Measurements from ENCODE around the gene NAB1. TPM values are rescaled to one million over a fixed set of nuclear protein-coding genes. Genes with fewer than 3 reads are reported as not detected.

Gene NAB1
- polyA plus RNA-seq, 1 of the 3 experiments (the other 2 are of a cell fraction), result 9.7 TPM

- Histone ChIP-seq H3K9me3 (no peaks in the 10 kb centered on the region), H3K4me1 (ENCODE audit: control insufficient read depth in 1 of 2, insufficient read depth in 2 of 2, low read depth in 1 of 2, low read length in 1 of 2) (peaks cover 0 to 19% of the 10 kb centered on the region in 2 experiments; a peak in 2 of 4 replicates), H2AFZ (ENCODE audit: low read depth) (no peak overlapping the region), H3K79me2 (ENCODE audit: insufficient read depth) (no peaks in the 10 kb centered on the region), H3K4me2 (no peak overlapping the region), H3K27ac (ENCODE audit: low read depth in 2 of 2, low read length in 1 of 2) (no peak overlapping the region), H3F3A (replicated peaks; ENCODE audit: insufficient read depth) (no peaks in the 10 kb centered on the region), H4K20me1 (ENCODE audit: insufficient read depth) (no peaks in the 10 kb centered on the region), H3K27me3 (ENCODE audit: insufficient read depth) (no peaks in the 10 kb centered on the region), H3K9me2 (no peaks in the 10 kb centered on the region), H3K9ac (no peak overlapping the region), H3K36me3 (replicated peaks in 1 of 2; ENCODE audit: control insufficient read depth in 1 of 2, insufficient read depth in 2 of 2, low read length in 1 of 2) (peaks cover 30 to 60% of the 10 kb centered on the region in 2 experiments), H3K4me3 (ENCODE audit: low read depth in 2 of 2, low read length in 1 of 2) (no peak overlapping the region)
- DNase-seq, result no peak
- TF ChIP-seq JUND (IDR thresholded peaks at IDR 0.05), result no peak
- no peak for TF ChIP-seq ZBTB33 (IDR thresholded peaks at IDR 0.05; ENCODE audit: borderline replicate concordance, low read depth)
- TF ChIP-seq TEAD4 (IDR thresholded peaks at IDR 0.05; ENCODE audit: borderline replicate concordance, insufficient read depth), result no peak
- no peak for TF ChIP-seq RXRA (IDR thresholded peaks at IDR 0.05; ENCODE audit: borderline replicate concordance, low read depth)
- TF ChIP-seq FOXM1 (IDR thresholded peaks at IDR 0.05; ENCODE audit: low read depth), result no peak
- TF ChIP-seq USF2 (IDR thresholded peaks at IDR 0.05; ENCODE audit: borderline replicate concordance, low read depth, low read length), result no peak
- no peak for TF ChIP-seq MAX (IDR thresholded peaks at IDR 0.05; ENCODE audit: low read depth)
- no peak for TF ChIP-seq MEF2A (IDR thresholded peaks at IDR 0.05; ENCODE audit: borderline replicate concordance, low read depth)
- TF ChIP-seq RFX5 (IDR thresholded peaks at IDR 0.05; ENCODE audit: low read length), result no peak
- TF ChIP-seq NFIC (IDR thresholded peaks at IDR 0.05; ENCODE audit: borderline replicate concordance), result no peak
- TF ChIP-seq CHD2 (IDR thresholded peaks at IDR 0.05; ENCODE audit: low read length, partially characterized antibody), result no peak
- TF ChIP-seq MXI1 (IDR thresholded peaks at IDR 0.05; ENCODE audit: low read depth, low read length), result no peak
- TF ChIP-seq REST (IDR thresholded peaks at IDR 0.05; ENCODE audit: low read depth, low read length), result no peak
- TF ChIP-seq CTCF (IDR thresholded peaks at IDR 0.05), result no peak
- no peak for TF ChIP-seq RCOR1 (IDR thresholded peaks at IDR 0.05; ENCODE audit: low read length)
- TF ChIP-seq GATA2 (CRISPR knock-in tag; IDR thresholded peaks at IDR 0.05), result no peak
- WGBS (ENCODE audit: low lambda C conversion rate), result 76% methylated on average over 1 of the region's 1 CpG
- CTCF ChIA-PET, result no interaction called here
- POLR2A ChIA-PET, result no interaction called here
Observed at GRCh38 chr2:190674966-190675650, 26.2 kb downstream of the NAB1 start.

Measured in SK-N-SH (cell line).